NCI-H146 treated with DMSO at 0.1 percent for 48 hours (cell line): ENCODE measurements around the gene PRDM16.

Experiments used
- DNase-seq: peaks from one replicate; lab custom pipeline; 2025; ENCODE audit not compliant: unreplicated experiment; lab: John Stamatoyannopoulos, UW

PRDM16 gene

GRCh38 chr1:3347257-3348020 is 278.4 kb downstream of the PRDM16 start:
- DNase-seq, result no peak

DNA sequence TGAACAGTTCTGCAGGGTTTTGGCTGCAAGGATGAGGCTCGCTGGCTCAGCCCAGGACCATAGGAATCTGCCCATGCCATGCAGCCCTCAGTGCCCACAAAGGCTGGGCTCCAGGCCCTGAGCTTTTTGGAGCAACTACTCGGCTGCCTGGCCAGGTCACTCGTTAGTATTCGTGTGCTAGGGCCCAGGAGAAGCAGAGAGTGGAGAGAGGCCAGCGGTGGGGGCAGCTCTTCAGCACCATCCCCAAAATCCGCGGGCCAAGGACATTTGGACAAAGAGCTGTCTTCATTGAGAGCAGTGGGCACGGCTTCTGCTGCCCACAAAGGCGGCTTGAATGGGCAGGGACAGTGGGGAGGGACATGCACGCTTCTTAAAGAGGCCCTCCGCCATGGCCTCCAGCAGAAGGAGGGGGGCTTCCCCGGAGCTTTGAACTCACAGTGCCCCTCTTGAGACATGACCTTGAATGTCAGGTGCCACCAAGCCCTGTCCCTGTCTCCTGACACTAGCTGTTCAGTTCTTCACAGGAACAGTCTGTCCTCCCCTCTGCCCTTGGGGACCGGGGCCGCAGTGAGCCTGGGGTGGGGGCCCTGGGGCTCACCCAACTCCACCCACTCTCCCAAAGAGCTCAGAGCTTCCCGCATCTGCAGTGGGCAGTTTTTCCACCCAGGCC is 279.3 kb downstream of the PRDM16 start:
- no peak for DNase-seq

GRCh38 chr1:3349161-3349967 is 280.4 kb downstream of the PRDM16 start:
- no peak for DNase-seq

- DNase-seq, result no peak
These were observed 280.9 kb downstream of the PRDM16 start for GRCh38 chr1:3349968-3350299.

GRCh38 chr1:3350506-3351261 is 281.7 kb downstream of the PRDM16 start:
- DNase-seq, result no peak

GRCh38 chr1:3351449-3352298 is 282.7 kb downstream of the PRDM16 start:
- DNase-seq, result no peak

DNA sequence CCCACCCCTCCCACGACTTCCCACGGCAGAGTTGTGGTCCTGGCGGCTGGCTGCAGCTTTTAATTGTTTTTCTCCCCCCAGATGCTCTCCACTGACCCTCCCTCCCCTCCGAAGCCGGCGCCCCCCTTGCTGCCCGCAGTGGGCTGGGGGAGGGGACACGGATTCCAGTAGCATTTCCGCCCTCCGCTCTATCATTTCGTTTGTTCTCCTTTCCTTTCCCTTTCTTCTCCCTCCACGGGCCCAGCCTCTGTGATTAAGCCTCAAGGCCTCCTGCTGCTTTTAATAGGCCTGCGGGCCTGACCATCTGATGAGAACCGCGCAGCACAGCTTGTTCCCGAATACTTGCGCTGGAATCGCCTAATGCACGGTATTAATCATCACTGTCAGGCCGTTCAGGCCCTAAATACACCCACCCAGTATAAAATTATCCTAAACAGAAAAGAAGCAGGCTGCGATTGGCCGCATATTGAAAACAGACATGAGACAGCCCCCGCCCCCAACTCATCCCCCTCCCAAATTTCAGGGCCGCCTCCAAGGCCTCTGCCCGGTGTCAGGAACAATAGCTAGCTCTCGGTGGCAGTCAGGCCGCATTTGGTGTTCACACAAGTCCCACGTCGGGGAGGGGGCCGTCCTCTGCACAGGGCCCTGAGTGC is 283.4 kb downstream of the PRDM16 start:
- no peak for DNase-seq

DNA sequence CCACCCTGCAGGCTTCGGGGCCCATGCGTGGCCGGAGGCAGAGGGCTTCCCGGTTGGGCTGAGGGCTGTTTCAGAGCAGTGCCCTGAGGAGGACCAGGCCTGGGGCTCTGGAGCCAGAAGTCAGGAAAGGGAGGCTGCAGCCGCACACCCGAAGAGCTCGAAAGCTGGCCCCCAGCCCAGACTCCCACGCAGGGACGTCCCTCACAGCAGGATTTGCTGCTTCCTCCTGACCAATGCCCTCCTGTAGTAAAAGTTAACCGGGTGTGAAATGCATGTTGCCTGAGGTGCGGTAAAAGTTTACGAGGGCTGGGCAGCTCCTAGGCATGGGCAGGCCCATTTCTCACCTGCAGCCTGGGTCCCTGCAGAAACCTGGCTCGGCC is 283.9 kb downstream of the PRDM16 start:
- DNase-seq, result no peak

GRCh38 chr1:3353876-3354275 is 284.9 kb downstream of the PRDM16 start:
- DNase-seq, result no peak

GRCh38 chr1:3355089-3355488 is 286.1 kb downstream of the PRDM16 start:
- DNase-seq, result no peak

DNA sequence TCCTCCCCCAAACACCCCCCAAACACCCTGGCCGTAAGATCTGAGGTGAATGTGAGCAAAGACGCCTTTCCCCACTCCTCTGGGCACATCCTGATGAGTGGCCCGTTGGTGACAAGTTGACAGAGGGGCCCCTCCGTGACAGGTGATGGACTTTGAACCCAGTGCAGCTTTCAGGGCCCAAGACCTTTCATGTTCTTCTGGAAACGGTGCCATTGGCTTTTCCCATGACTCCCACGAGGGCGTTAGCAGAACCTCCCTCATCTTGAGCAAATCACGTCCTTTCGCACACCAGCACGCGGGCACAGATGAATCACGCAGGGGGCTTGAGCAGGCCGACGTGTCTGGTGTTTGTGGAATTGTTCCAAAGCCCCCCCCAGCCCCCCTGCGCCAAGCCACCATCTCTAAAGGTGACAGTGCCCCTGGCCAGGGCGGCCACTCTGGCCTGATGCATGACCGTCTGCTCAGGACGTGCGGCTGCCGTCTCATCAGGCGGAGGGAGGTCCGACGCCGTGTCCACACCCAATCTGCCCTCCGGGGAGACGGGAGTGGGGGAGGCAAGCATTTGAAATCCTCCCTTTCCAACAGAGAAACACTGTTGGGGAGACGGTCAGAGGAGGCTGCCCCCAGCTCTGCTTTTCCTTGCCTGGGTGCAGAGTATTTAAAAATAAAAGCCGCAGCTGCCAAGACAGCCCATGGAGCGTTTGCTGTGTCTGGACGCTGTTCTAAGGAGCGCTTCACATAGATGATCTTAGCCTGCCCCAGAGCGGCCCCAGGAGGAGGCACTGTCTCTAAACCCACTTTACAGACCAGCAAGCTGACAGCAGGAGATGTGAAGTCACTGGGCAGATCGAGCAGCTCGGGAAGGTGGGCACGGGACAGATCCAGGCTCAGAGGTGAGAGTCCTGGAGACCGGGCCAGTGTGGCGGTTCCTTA is 287.2 kb downstream of the PRDM16 start:
- DNase-seq, result no peak

DNA sequence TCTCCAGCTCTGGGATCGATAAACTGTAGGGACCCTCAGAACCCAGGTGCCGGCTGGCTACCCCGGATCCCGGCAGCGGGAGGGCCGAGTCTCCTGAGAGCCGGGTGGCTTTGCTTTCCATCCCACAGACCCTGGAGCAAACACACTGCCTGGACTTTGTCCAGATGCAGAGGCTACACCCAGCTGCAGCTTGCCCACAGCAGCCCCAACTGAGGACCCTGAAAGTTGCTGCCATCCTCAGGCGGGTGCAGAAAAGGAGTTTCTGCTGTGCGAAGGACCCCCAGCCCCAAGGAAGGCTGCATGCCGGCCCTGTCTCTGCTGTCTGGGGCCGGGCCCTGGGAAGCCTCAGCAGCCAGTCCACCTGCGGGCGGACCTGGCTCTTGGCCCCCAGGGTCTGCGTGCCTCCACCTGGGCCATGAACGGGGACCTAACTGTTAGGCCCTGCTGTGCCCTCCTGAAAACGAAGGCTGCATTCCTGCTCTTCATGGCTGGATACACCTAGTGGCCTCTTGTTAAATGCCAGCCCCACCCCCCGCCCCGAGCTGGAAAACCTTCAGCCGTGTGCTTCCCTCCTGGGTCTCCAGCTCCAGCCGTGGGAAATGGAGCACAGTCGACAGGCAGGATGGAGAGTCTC is 287.9 kb downstream of the PRDM16 start:
- no peak for DNase-seq

GRCh38 chr1:3357526-3358297 is 288.7 kb downstream of the PRDM16 start:
- DNase-seq, result no peak

DNA sequence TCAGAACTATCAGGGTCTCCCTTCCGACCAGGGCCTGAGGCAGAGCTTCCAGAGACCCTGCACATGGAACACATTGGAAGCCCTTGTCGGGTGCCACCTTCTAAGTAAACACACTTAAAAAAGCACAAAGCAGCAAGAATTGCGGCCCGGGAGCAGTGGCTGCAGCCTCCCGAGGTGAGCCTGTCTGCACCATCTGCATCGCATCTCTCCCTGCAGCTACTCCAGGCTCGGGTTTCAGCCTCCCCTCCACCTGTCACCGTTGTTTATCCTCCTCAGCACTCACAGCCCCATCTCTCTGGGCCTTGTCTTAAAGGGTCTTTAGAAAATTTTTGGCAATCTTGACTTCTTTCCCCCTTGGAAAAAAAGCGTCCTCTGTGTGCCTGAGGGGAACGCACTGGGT is 290.3 kb downstream of the PRDM16 start:
- no peak for DNase-seq

DNA sequence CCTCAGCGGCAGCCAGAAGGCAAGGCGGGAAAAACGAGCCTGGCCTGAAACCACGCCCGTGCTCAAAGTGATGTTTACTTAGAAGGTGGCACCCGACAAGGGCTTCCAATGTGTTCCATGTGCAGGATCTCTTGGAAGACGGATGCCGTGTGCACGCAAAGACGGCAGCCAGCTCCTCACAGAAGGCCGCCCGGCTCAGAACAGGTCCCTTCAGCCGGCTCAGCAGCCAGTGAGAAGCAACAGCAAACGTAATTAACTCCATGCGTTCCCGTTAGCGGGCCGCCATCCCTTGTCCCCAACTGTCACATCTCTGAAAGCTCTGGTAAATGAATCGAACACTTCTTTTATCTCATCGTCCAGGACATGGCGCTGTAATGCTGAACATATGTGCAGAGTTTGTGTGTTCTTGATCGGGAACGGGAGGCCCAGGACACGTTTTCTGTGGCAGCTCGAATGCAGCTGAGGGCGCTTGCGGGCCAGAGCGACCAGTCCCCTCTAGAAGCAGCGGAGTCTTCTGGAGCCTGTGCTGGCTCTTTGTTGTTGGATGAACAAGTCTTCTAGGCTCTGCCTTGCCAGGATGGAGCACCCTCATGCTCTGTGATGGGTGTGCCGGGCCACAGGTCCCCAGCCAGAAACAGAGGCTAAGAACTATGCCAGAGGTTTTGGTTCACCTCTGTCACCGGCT is 290.9 kb downstream of the PRDM16 start:
- no peak for DNase-seq

- DNase-seq, result no peak
These were observed 291.7 kb downstream of the PRDM16 start for GRCh38 chr1:3360646-3361257.

DNA sequence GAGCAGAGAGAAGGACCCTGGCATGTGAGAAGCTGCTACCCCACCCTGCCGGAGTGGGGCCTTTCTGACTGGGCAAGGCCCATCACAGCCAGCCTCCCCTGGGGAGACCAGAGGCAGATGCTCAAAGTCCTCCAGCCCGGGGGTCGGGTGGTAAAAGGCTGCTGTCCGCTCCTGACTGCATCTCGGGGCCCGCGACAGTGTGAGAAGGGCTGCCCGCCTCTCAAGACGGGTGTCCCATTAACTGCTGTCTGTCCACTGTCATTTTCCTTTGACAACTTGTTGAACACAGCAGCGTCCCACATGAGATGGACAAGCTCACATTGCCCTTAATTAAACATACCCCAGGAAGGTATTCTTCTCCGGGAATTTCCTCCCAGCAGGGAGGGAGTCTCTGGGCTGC is 294.0 kb downstream of the PRDM16 start:
- DNase-seq, result no peak
